ENCODE data around the gene KCNJ12.

DNA sequence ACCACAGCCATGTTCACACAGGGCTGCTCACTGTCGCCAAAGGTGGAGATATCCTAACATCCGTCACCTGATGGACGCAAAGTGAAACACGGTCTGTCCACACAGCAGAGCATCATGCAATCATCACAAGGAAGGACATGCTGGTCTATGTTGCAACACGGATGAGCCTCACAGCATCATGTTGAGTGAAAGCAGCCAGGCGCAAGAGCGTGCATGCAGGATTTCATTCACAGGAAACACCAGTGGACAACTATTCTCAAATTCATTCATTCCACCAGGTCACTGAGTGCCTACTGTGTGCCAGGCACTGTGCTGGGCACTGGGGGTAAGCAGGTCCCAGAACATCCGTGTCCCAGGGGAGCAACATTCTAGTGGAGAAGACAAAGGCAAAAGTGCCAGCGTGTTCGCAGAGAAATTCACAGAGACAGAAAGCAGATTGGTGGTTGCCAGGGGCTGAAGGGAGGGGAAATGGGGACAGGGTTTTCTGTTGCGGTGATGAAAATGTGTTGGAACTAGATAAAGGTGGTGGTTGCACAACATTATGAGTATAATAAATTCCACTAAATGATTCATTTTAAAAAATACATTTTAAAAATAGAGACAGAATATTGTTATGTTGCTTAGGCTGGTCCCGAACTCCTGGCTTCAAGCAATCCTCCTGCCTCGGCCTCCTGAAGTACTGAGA is 22.7 kb upstream of the KCNJ12 start:
- TF ChIP-seq, protein P1, sequence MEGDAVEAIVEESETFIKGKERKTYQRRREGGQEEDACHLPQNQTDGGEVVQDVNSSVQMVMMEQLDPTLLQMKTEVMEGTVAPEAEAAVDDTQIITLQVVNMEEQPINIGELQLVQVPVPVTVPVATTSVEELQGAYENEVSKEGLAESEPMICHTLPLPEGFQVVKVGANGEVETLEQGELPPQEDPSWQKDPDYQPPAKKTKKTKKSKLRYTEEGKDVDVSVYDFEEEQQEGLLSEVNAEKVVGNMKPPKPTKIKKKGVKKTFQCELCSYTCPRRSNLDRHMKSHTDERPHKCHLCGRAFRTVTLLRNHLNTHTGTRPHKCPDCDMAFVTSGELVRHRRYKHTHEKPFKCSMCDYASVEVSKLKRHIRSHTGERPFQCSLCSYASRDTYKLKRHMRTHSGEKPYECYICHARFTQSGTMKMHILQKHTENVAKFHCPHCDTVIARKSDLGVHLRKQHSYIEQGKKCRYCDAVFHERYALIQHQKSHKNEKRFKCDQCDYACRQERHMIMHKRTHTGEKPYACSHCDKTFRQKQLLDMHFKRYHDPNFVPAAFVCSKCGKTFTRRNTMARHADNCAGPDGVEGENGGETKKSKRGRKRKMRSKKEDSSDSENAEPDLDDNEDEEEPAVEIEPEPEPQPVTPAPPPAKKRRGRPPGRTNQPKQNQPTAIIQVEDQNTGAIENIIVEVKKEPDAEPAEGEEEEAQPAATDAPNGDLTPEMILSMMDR (IDR thresholded peaks at IDR 0.05), result no peak
- TF ChIP-seq POLR2A (IDR thresholded peaks at IDR 0.05), result no peak
